GM03348 (cell line): Measurements from ENCODE around the gene CATSPER3.
"Not testable (repeated sequence)": the region's sequence is repeated elsewhere in the genome, so short reads cannot be mapped to it uniquely, and the experiment has no call there.

ENCODE experiments used
- DNase-seq: peaks from one replicate; pipeline ENCODE4 v3.0.0; 2012; ENCODE audit warnings: low spot score

Gene CATSPER3

GRCh38 chr5:134975078-134975715, 7.5 kb downstream of the CATSPER3 start:
- DNase-seq = no peak

- DNase-seq = no peak
Observed at GRCh38 chr5:134975843-134976242, 8.1 kb downstream of the CATSPER3 start.

DNA sequence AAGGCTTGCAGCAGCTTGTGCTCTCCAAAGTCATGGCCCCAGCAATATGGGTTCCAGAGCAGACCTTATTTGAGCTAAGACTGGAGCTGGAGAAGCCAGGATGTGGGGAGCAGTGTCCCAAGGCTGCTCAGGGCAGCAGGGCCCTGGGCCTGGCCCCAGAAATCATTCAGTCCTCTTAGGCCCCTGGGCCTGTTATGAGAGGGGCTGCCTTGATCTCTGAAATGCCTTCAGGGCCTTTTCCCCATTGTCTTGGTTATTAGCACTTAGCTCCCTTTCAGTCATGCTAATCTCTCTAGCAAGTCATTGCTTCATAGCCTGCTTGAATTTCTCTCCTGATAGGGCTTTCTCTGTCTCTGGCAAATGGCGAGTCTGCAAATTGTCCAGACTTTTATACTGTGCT, 9.1 kb downstream of the CATSPER3 start:
- DNase-seq = no peak

DNA sequence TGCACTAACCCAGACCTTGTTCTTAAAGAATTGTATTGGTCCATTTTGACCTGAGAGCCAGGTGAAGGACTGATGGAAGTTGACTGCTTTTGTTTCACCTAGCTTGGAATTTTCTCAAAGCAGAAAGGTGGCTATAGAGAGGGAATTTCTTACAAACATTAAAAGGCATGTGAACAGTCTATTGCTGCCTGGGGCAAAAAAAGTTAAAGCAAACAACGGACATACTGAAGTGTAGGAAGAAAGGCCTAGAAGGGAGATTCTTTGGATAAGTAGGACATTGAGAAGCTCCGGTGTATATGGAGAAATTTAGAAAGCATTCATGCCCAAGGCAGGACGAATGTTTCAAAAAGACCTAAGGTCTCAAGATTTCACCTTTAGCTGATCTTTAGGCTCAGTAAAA, 11.7 kb downstream of the CATSPER3 start:
- no peak for DNase-seq

DNA sequence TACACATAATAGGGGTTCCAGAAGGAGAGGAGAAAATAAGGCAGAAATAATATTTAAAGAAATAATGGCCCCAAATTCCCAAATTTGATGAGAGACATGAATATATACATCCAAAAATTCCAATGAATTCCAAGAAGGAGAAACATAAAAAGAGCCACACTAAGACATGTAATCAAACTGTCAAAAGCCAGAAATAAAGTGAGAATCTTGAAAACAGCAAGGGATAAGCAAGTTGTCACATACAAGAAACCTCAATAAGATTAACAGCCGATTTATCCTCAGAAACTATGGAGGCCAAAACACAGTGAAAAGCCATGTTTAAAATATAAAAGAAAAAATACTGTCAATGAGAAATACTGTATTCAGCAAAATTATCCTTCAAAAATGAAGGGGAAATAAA, 14.5 kb downstream of the CATSPER3 start:
- no peak for DNase-seq

- no peak for DNase-seq
Observed at GRCh38 chr5:134989266-134989830, 21.6 kb downstream of the CATSPER3 start.

DNA sequence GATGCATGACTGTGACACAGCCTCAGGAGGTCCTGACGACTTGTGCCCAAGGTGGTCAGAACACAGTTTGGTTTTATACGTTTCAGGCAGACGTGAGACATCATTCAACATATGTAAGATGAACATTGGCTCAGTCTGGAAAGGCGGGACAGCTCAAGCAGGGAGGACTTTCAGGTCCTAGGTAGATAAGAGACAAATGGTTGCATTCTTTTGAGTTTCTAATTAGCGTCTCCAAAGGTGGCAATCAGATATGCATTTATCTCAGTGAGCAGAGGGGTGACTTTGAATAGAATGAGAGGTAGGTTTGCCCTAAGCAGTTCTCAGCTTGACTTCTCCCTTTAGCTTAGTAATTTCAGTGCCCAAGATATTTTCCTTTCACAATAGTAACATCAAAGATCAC, 22.5 kb downstream of the CATSPER3 start:
- DNase-seq = not testable (repeated sequence)

- no peak for DNase-seq
Observed at GRCh38 chr5:134992148-134992547, 24.4 kb downstream of the CATSPER3 start.

DNA sequence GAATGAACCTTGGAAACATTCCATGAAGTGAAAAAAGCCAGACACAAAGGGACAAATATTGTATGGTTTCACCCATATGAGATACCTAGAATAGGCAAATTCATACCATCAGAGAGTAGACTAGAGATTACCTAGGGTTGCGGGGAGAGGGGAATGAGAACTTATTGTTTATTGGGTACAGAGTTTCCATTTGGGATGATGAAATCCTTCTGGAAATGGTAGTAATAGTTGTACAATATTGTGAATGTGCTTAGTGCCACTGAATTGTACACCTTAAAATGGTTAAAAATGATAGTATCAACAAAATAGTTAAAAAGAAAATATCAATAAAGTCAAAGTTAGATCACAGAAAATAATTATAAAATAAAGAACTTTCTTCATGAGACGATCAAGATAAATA, 25.5 kb downstream of the CATSPER3 start:
- no peak for DNase-seq

GRCh38 chr5:134994560-134995156, 27.0 kb downstream of the CATSPER3 start:
- DNase-seq = no peak

- DNase-seq = no peak
Observed at GRCh38 chr5:134995850-134996402, 28.2 kb downstream of the CATSPER3 start.

- no peak for DNase-seq
Observed at GRCh38 chr5:134997015-134997414, 29.3 kb downstream of the CATSPER3 start.

GRCh38 chr5:134998068-134998467, 30.4 kb downstream of the CATSPER3 start:
- DNase-seq = not testable (repeated sequence)

DNA sequence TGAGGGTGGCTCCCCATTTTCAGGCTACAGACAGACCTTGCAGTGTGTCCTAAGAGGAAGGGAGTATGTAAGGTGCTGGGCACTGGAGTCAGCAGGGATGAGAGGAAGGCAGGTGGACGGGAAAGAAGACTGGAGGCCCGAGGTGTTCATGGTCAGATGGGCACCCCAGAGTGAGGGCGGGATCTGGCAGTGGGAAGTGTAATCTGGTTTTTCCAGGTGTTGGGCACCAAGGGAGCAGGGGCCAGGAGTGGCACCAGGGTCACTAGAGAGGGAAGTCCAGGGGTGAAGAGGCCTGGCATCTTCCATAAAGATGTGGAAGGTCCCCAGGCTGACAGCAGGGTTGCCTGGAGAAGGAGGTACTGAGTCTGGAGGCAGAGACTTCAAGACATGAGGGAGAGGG, 36.7 kb downstream of the CATSPER3 start:
- no peak for DNase-seq

GRCh38 chr5:135005076-135005475, 37.4 kb downstream of the CATSPER3 start:
- DNase-seq = no peak

DNA sequence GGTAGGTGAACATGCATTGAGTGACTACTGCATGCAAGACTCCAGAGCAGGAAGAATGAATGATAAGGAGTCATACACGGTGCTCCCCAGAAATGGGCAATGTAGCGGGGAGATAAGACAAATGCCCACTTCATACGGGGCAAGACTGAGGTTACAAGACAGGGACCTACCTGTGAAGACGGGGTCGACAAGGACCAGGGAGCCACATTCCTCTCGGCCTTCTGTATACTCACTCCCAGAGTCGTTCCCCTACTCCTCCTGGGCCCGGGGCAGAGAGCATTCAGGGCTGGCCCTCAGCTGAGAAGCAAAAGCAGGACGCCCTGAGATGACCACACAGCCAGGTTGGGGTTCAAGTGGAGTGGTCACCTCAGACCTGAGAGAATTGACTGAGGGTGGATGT, 39.6 kb downstream of the CATSPER3 start:
- DNase-seq = peak; percentile 2

GRCh38 chr5:135007749-135008363, 40.1 kb downstream of the CATSPER3 start:
- peak; percentile 1 for DNase-seq

GRCh38 chr5:135008556-135008955, 40.8 kb downstream of the CATSPER3 start:
- DNase-seq = no peak

DNA sequence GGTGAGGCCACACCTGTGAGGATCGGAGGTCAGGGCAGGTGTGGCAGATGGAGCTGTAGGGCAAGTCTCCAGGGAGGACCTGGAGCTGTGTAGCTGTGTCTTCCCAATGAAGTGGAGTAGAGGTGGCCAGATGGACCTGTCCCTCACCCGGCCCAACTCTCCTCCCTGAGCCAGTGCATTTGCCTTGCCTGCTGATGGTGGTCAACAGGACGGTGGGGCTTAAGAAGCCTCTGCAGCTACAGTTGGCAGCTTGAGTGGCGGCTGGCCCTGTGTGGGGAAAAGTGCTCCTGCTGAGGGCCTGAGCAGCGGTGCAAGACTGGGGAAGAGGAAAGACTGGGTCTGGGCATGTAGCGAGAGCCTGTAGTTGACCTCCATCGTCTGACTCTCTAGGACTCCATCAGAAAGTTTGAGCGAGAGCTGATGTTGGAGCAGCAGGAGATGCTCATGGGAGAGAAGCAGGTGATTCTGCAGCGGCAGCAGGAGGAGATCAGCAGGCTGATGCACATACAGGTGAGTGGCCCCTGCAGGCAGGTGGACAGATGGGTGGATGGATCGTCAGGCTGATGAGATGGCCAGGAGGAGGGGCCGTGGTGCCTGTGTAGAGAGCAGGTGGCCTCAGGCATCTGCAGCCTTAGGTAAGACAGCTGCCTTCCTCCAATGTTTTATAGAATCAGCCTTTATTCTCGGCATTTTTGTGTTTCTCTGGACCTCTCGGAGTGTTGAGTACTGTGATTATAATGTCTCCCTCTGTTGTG, 41.5 kb downstream of the CATSPER3 start:
- DNase-seq = no peak

GRCh38 chr5:135009736-135010501, 42.2 kb downstream of the CATSPER3 start:
- no peak for DNase-seq
